Vagina (tissue), 2 donors: Measurements from ENCODE around the gene ARHGAP18.

Experiments used
- CTCF ChIP-seq, 3 experiments: fragments of 450-650 bp in 2 of 3; fragments of 200-600 bp in 1 of 3; sonication (generic) in 1 of 3; IDR thresholded peaks; one replicate each; pipeline ENCODE4 v1.5.1; 2017 to 2019; ENCODE audit warnings: antibody characterized with exemption in 3 of 3, mild to moderate bottlenecking in 2 of 3, moderate library complexity in 2 of 3
- POLR2A ChIP-seq, 2 donors: fragments of 450-650 bp; IDR thresholded peaks; one replicate each; pipeline ENCODE4 v1.6.1; 2017; ENCODE audit warnings: antibody characterized with exemption in 2 of 2, mild to moderate bottlenecking in 2 of 2, moderate library complexity in 2 of 2

- TF ChIP-seq CTCF (IDR thresholded peaks at IDR 0.05) = no peak
- TF ChIP-seq POLR2A (IDR thresholded peaks at IDR 0.05) = no peak
Observed at GRCh38 chr6:129691709-129692108, 18.3 kb downstream of the ARHGAP18 start.
